Measurements from ENCODE around the gene RBMS3.
A peak's percentile ranks its signal among the peaks of the same experiment; 100 is the strongest.

RBMS3 gene

GRCh38 chr3:29933802-29934490 is 653.1 kb downstream of the RBMS3 start:
- Histone ChIP-seq H3K4me3 (replicated peaks; ENCODE audit: low read depth, low read length) (no peak overlapping the region), H3K36me3 (ENCODE audit: control insufficient read depth, insufficient read depth, low read length) (no peaks in the 10 kb centered on the region), H3K27me3 (replicated peaks; ENCODE audit: control insufficient read depth, insufficient read depth, low read length) (no peaks in the 10 kb centered on the region)
- no peak for TF ChIP-seq CTCF (IDR thresholded peaks at IDR 0.05; ENCODE audit: insufficient read depth, low read length, poor library complexity, severe bottlenecking)
- DNase-seq (ENCODE audit: extremely low read depth, insufficient read length) = no peak

GRCh38 chr3:29934751-29935150 is 653.9 kb downstream of the RBMS3 start:
- Histone ChIP-seq H3K27me3 (replicated peaks; ENCODE audit: control insufficient read depth, insufficient read depth, low read length) (no peaks in the 10 kb centered on the region), H3K36me3 (ENCODE audit: control insufficient read depth, insufficient read depth, low read length) (no peaks in the 10 kb centered on the region), H3K4me3 (replicated peaks; ENCODE audit: low read depth, low read length) (no peak overlapping the region)
- DNase-seq (ENCODE audit: extremely low read depth, insufficient read length) = no peak
- TF ChIP-seq CTCF (IDR thresholded peaks at IDR 0.05; ENCODE audit: insufficient read depth, low read length, poor library complexity, severe bottlenecking) = no peak

- DNase-seq (ENCODE audit: extremely low read depth, insufficient read length) = peak; percentile 21
- no peak for TF ChIP-seq CTCF (IDR thresholded peaks at IDR 0.05; ENCODE audit: insufficient read depth, low read length, poor library complexity, severe bottlenecking)
- H3K4me3 ChIP-seq (replicated peaks; ENCODE audit: low read depth, low read length) = no peak overlapping the region
- no peaks in the 10 kb centered on the region for H3K36me3 ChIP-seq (ENCODE audit: control insufficient read depth, insufficient read depth, low read length)
- no peaks in the 10 kb centered on the region for H3K27me3 ChIP-seq (replicated peaks; ENCODE audit: control insufficient read depth, insufficient read depth, low read length)
Observed at GRCh38 chr3:29936054-29936453, 655.2 kb downstream of the RBMS3 start.

GRCh38 chr3:29936766-29937165 is 655.9 kb downstream of the RBMS3 start:
- DNase-seq (ENCODE audit: extremely low read depth, insufficient read length) = no peak
- TF ChIP-seq CTCF (IDR thresholded peaks at IDR 0.05; ENCODE audit: insufficient read depth, low read length, poor library complexity, severe bottlenecking) = no peak
- no peaks in the 10 kb centered on the region for H3K36me3 ChIP-seq (ENCODE audit: control insufficient read depth, insufficient read depth, low read length)
- H3K4me3 ChIP-seq (replicated peaks; ENCODE audit: low read depth, low read length) = no peak overlapping the region
- no peaks in the 10 kb centered on the region for H3K27me3 ChIP-seq (replicated peaks; ENCODE audit: control insufficient read depth, insufficient read depth, low read length)

- no peak overlapping the region for H3K4me3 ChIP-seq (replicated peaks; ENCODE audit: low read depth, low read length)
- no peak for TF ChIP-seq CTCF (IDR thresholded peaks at IDR 0.05; ENCODE audit: insufficient read depth, low read length, poor library complexity, severe bottlenecking)
- DNase-seq (ENCODE audit: extremely low read depth, insufficient read length) = no peak
- H3K36me3 ChIP-seq (ENCODE audit: control insufficient read depth, insufficient read depth, low read length) = no peaks in the 10 kb centered on the region
- no peaks in the 10 kb centered on the region for H3K27me3 ChIP-seq (replicated peaks; ENCODE audit: control insufficient read depth, insufficient read depth, low read length)
Observed at GRCh38 chr3:29937185-29937584, 656.3 kb downstream of the RBMS3 start.
